Panc1 (cell line): ENCODE results near the gene OSBPL9. TPM values are rescaled to one million over a fixed set of nuclear protein-coding genes. Genes with fewer than 3 reads are reported as not detected.

Experiments used
- ATAC-seq: fragments of 200-7000 bp; cut with Tn5 transposase; 2 replicates; pipeline ENCODE4 v1.9.1; 2020; ENCODE audit warnings: mild to moderate bottlenecking, moderate library complexity
- BruUV-seq: library from RNA; stranded (reverse); fragments of 400-500 nt; replicated peaks from 2 replicates; lab custom pipeline; 2021; lab: Mats Ljungman, UMichigan
- CTCF ChIA-PET: fragments of 300-600 bp; sonication (Branson Sonifier 250); formaldehyde crosslinking; loops from one replicate; lab custom pipeline; 2022; ENCODE audit warnings: antibody characterized with exemption; lab: Charles Lee
- POLR2A ChIA-PET: fragments of 300-600 bp; sonication (Branson Sonifier 250); formaldehyde crosslinking; loops from one replicate; lab custom pipeline; 2022; ENCODE audit warnings: antibody characterized with exemption; lab: Charles Lee
- DNase-seq: peaks from one replicate; pipeline ENCODE4 v3.0.0-alpha.2; 2010; ENCODE audit warnings: low read depth, low spot score
- H3K27ac ChIP-seq: 2 replicates; pipeline ENCODE4 v1.5.1; 2011; ENCODE audit warnings: mild to moderate bottlenecking, low read length, inconsistent platforms
- H3K27me3 ChIP-seq: fragments of 200-500 bp; sonication (Bioruptor generic); 2 replicates; pipeline ENCODE4 v1.6.0; 2014; ENCODE audit warnings: low read length, inconsistent platforms; ENCODE audit not compliant: control insufficient read depth, insufficient read depth
- H3K36me3 ChIP-seq: fragments of 200-500 bp; sonication (Bioruptor generic); 2 replicates; pipeline ENCODE4 v1.5.1; 2014; ENCODE audit warnings: inconsistent platforms, mild to moderate bottlenecking, low read length, moderate library complexity; ENCODE audit not compliant: control insufficient read depth, insufficient read depth
- H3K4me1 ChIP-seq: 2 replicates; pipeline ENCODE4 v1.5.1; 2011; ENCODE audit warnings: inconsistent platforms, mild to moderate bottlenecking, low read length, moderate library complexity; ENCODE audit not compliant: control insufficient read depth, insufficient read depth
- H3K4me3 ChIP-seq, 2 experiments: 2 replicates each; pipeline ENCODE4 v1.5.1; 2011 to 2012; ENCODE audit warnings: low read depth in 2 of 2, low read length in 2 of 2, mild to moderate bottlenecking in 2 of 2, inconsistent platforms in 1 of 2, moderate library complexity in 1 of 2
- H3K9me3 ChIP-seq: fragments of 200-500 bp; sonication (Bioruptor generic); 2 replicates; pipeline ENCODE4 v1.5.1; 2014; ENCODE audit warnings: low read depth, mild to moderate bottlenecking, inconsistent platforms, low read length, moderate library complexity; ENCODE audit not compliant: control insufficient read depth, insufficient read depth
- POLR2AphosphoS5 ChIP-seq: IDR thresholded peaks from 2 replicates; pipeline ENCODE4 v1.6.1; 2012; ENCODE audit warnings: mild to moderate bottlenecking, low read depth, low read length, moderate library complexity
- SIN3A ChIP-seq: IDR thresholded peaks from 2 replicates; pipeline ENCODE4 v1.6.1; 2012; ENCODE audit warnings: low read depth, mild to moderate bottlenecking, low read length, moderate library complexity, borderline replicate concordance; ENCODE audit not compliant: insufficient read depth
- TCF7L2 ChIP-seq: IDR thresholded peaks from 2 replicates; pipeline ENCODE4 v1.6.1; 2011; ENCODE audit warnings: mild to moderate bottlenecking, low read depth, low read length, inconsistent platforms
- in situ Hi-C: cut with HindIII; loops from 2 replicates; pipeline ENCODE4 v1.10.0; 2016; ENCODE audit warnings: low sequenced_read_pairs, low pct_unique_long_range_greater_than_20kb
- intact Hi-C: fragments of 100-400 bp; cut with micrococcal nuclease; formaldehyde crosslinking; loops from one replicate; pipeline ENCODE4 v1.10.0; 2022; ENCODE audit not compliant: unreplicated experiment
- total RNA-seq: library from RNA; stranded (reverse); gene quantifications from one replicate; pipeline ENCODE4 v1.2.1, GENCODE V29; 2021; ENCODE audit not compliant: unreplicated experiment
- TF ChIP-seq, protein P1 (sequence below), 2 experiments: IDR thresholded peaks; 2 replicates each; pipeline ENCODE4 v1.6.1; 2011 to 2012; ENCODE audit warnings: low read depth in 2 of 2, control low read depth in 1 of 2, low read length in 1 of 2, mild to moderate bottlenecking in 1 of 2, moderate library complexity in 1 of 2; ENCODE audit not compliant: insufficient read depth in 1 of 2
- TF ChIP-seq, protein P2 (sequence below): fragments of 450-650 bp; IDR thresholded peaks from 2 replicates; pipeline ENCODE4 v1.5.1; 2017; ENCODE audit warnings: mild to moderate bottlenecking

Gene OSBPL9
- total RNA-seq, 1 experiment from 2014 or later, result 85.5 TPM

DNA sequence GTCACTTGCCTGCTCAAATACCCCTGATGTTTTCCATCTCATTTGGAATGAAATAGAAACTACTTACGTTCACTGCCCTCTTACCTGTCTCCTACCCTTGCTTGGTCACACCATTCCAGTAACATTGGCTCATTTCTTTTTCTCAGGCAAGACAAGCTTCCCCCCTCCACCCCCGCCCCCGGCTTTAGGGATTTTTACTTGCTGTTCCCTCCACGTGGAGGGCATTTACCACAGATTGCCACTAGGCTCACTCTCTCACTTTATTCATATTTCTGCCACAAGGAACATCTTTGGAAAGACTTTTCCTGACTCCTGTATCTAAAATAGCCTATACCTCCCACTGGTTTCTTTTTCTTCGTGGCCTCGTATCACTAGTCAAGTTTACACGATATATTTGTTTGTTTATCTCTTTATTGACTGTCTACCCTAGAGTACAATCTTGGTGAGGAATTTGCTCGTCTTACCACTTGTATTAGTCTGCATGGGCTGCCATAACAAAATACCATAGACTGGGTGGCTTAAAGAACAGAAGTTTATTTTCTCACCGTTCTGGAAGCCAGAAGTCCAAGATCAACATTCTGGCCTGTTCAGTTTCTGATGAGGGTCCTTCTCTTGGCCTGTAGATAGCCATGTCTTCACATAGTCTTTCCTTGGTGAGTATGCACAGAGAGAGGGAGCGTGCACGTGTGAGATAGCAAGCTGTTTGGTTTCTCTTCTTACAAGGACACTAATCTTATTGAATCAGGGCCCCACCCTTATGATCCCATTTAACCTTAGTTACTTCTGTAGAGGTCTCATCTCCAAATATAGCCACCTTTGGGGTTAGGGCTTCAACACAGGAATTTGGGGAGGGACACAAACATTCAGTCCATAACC, 135.4 kb downstream of the OSBPL9 start:
- TF ChIP-seq, protein P1, sequence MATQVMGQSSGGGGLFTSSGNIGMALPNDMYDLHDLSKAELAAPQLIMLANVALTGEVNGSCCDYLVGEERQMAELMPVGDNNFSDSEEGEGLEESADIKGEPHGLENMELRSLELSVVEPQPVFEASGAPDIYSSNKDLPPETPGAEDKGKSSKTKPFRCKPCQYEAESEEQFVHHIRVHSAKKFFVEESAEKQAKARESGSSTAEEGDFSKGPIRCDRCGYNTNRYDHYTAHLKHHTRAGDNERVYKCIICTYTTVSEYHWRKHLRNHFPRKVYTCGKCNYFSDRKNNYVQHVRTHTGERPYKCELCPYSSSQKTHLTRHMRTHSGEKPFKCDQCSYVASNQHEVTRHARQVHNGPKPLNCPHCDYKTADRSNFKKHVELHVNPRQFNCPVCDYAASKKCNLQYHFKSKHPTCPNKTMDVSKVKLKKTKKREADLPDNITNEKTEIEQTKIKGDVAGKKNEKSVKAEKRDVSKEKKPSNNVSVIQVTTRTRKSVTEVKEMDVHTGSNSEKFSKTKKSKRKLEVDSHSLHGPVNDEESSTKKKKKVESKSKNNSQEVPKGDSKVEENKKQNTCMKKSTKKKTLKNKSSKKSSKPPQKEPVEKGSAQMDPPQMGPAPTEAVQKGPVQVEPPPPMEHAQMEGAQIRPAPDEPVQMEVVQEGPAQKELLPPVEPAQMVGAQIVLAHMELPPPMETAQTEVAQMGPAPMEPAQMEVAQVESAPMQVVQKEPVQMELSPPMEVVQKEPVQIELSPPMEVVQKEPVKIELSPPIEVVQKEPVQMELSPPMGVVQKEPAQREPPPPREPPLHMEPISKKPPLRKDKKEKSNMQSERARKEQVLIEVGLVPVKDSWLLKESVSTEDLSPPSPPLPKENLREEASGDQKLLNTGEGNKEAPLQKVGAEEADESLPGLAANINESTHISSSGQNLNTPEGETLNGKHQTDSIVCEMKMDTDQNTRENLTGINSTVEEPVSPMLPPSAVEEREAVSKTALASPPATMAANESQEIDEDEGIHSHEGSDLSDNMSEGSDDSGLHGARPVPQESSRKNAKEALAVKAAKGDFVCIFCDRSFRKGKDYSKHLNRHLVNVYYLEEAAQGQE (IDR thresholded peaks at IDR 0.05; ENCODE audit: insufficient read depth in 1 of 2, low read depth in 2 of 2, low read length in 1 of 2), result no peak
- no peak for TF ChIP-seq SIN3A
- TF ChIP-seq, protein P2, sequence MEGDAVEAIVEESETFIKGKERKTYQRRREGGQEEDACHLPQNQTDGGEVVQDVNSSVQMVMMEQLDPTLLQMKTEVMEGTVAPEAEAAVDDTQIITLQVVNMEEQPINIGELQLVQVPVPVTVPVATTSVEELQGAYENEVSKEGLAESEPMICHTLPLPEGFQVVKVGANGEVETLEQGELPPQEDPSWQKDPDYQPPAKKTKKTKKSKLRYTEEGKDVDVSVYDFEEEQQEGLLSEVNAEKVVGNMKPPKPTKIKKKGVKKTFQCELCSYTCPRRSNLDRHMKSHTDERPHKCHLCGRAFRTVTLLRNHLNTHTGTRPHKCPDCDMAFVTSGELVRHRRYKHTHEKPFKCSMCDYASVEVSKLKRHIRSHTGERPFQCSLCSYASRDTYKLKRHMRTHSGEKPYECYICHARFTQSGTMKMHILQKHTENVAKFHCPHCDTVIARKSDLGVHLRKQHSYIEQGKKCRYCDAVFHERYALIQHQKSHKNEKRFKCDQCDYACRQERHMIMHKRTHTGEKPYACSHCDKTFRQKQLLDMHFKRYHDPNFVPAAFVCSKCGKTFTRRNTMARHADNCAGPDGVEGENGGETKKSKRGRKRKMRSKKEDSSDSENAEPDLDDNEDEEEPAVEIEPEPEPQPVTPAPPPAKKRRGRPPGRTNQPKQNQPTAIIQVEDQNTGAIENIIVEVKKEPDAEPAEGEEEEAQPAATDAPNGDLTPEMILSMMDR, result no peak
- no peak for TF ChIP-seq TCF7L2
- TF ChIP-seq POLR2AphosphoS5, result no peak
- Histone ChIP-seq H3K4me1 (no peaks in the 10 kb centered on the region), H3K36me3 (peaks cover 2% of the 10 kb centered on the region; the same call in 1 of the 2 replicates), H3K27ac (no peak overlapping the region), H3K9me3 (0 out of 2 replicates have a peak, but pooled peaks cover 4% of the 10 kb centered on the region), H3K4me3 (no peak overlapping the region), H3K27me3 (no peaks in the 10 kb centered on the region)
- no peak for ATAC-seq
- ChIA-PET CTCF (no interaction called here), POLR2A (interaction anchor here (0.6 kb wide), 1 partner anchor 80 kb away, joined by 4 read pairs; no protein-coding TSS in a partner anchor)
- intact Hi-C loops, result no loop called here
- BruUV-seq, result no TSS peak
- in situ Hi-C loops, result no loop called here
- no peak for DNase-seq

DNA sequence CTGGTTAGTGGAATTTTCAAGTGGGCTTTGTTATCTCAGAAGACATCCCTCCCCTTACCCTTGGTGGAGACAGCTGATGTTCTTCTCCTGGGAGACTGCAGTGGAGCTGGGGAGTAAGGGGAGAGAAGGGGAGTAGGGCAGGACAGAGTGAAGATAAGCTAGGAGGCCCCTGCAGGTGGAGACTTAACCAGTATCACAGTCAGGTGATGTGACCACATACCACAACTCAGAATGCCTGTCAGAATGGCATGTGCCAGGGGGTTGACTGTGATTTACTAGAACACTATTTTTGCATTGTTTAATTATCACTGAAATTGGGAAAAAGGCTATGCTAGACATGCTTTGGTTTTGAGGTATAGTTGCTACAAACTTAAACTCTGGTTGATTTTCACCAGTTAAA, 137.1 kb downstream of the OSBPL9 start:
- in situ Hi-C loops, result no loop called here

More for the DNA sequence above, 137.1 kb downstream of the OSBPL9 start:
- intact Hi-C loops, result no loop called here
- DNase-seq, result no peak
- H3K4me1 ChIP-seq, result no peaks in the 10 kb centered on the region
- no peak overlapping the region for H3K27ac ChIP-seq
- no peak overlapping the region for H3K4me3 ChIP-seq
- no TSS peak for BruUV-seq
- TF ChIP-seq, protein P1 (IDR thresholded peaks at IDR 0.05; ENCODE audit: insufficient read depth in 1 of 2, low read depth in 2 of 2, low read length in 1 of 2), result no peak
- TF ChIP-seq TCF7L2 (no peak), SIN3A (no peak)
- H3K27me3 ChIP-seq, result no peaks in the 10 kb centered on the region
- H3K9me3 ChIP-seq, result 0 out of 2 replicates have a peak, but pooled peaks cover 4% of the 10 kb centered on the region
- H3K36me3 ChIP-seq, result 0 out of 2 replicates have a peak, but pooled peaks cover 2% of the 10 kb centered on the region
- ATAC-seq, result no peak
- POLR2A ChIA-PET, result no interaction called here
- CTCF ChIA-PET, result no interaction called here
